Aorta (tissue), 5 donors: Measurements from ENCODE around the gene CYLD. TPM values are rescaled to one million over a fixed set of nuclear protein-coding genes. Genes with fewer than 3 reads are reported as not detected.

Experiments used
- ATAC-seq: fragments of 200-7000 bp; cut with Tn5 transposase; one replicate; pipeline ENCODE4 v1.9.1; 2022; ENCODE audit warnings: moderate library complexity; ENCODE audit not compliant: low FRiP score
- DNase-seq, 2 donors: peaks; one replicate each; pipeline ENCODE4 v3.0.0-alpha.2; 2020
- H3K27ac ChIP-seq, 2 donors: one replicate each; pipeline ENCODE4 v1.5.1; 2013; ENCODE audit warnings: low read length in 2 of 2, mild to moderate bottlenecking in 2 of 2, moderate library complexity in 2 of 2, control low read depth in 1 of 2, inconsistent platforms in 1 of 2, low read depth in 1 of 2
- H3K27me3 ChIP-seq, 2 donors: one replicate each; pipeline ENCODE4 v1.6.1; 2013; ENCODE audit warnings: control low read depth in 1 of 2, low read length in 1 of 2, mild to moderate bottlenecking in 1 of 2, moderate library complexity in 1 of 2; ENCODE audit not compliant: insufficient read depth in 2 of 2, control insufficient read depth in 1 of 2
- H3K36me3 ChIP-seq, 2 donors: one replicate each; pipeline ENCODE4 v1.6.1; 2013; ENCODE audit warnings: control low read depth in 1 of 2, low read length in 1 of 2, mild to moderate bottlenecking in 1 of 2; ENCODE audit not compliant: insufficient read depth in 2 of 2, control insufficient read depth in 1 of 2
- H3K4me1 ChIP-seq, 2 donors: one replicate each; pipeline ENCODE4 v1.6.1; 2013; ENCODE audit warnings: low read length in 2 of 2, control low read depth in 1 of 2, mild to moderate bottlenecking in 1 of 2, moderate library complexity in 1 of 2; ENCODE audit not compliant: insufficient read depth in 2 of 2, control insufficient read depth in 1 of 2
- H3K4me3 ChIP-seq, 2 donors: one replicate each; pipeline ENCODE4 v1.5.1; 2013; ENCODE audit warnings: low read length in 2 of 2, control low read depth in 1 of 2, mild to moderate bottlenecking in 1 of 2
- H3K9me3 ChIP-seq: one replicate; pipeline ENCODE4 v1.6.1; 2013; ENCODE audit warnings: mild to moderate bottlenecking, low read length; ENCODE audit not compliant: control insufficient read depth
- WGBS, 2 donors: extraction: QIAGEN DNeasy Blood & Tissue Kit; methylation state at CpG; one replicate each; pipeline ENCODE4 v1.1.7; 2013; 5-methylcytosine and 5-hydroxymethylcytosine counted together
- intact Hi-C, 2 donors: fragments of 100-400 bp; cut with DNase I; formaldehyde crosslinking; loops; one replicate each; pipeline versions ENCODE4 v1.14.2 to v1.15.0; 2022
- polyA plus RNA-seq, 2 donors: library from polyadenylated mRNA; stranded (reverse); fragments of 200-250 nt; gene quantifications; one replicate each; pipeline ENCODE4 v1.2.3, GENCODE V29; 2013
- total RNA-seq, 2 donors: library from RNA; stranded (reverse); fragmentation: NEBNext Ultra II Directional; extraction: Animal tissue kit (Norgen Biotek cat#: 25700); gene quantifications; one replicate each; pipeline ENCODE4 v1.2.1, GENCODE V29; 2021
- donor health status: healthy with polysubstance abuse.
- donor health status: Bipolar disorder and iron deficiency.
- donor health status: DM: no; HTN: no; CAD: no.
- donor health status: DM: no; HTN: no; CAD: no.
- donor health status: DM: yes; HTN: yes; CAD: no.

CYLD gene
- total and polyA plus RNA-seq, 4 donors: 15.8 to 65.1 (median 42.7) TPM

- no peaks in the 10 kb centered on the region for H3K36me3 ChIP-seq
- intact Hi-C loops: no loop called here
- no peaks in the 10 kb centered on the region for H3K4me1 ChIP-seq
- ATAC-seq (no peak), DNase-seq (no peak)
- H3K27ac ChIP-seq: no peak overlapping the region
- H3K27me3 ChIP-seq: no peaks in the 10 kb centered on the region
- H3K4me3 ChIP-seq: no peak overlapping the region
- WGBS, 2 donors: 84% methylated on average over 6 of the region's 6 CpGs
- H3K9me3 ChIP-seq: no peaks in the 10 kb centered on the region
These were observed 79.7 kb downstream of the CYLD start for GRCh38 chr16:50821586-50821985.

- Histone ChIP-seq H3K27me3 (no peaks in the 10 kb centered on the region), H3K36me3 (no peaks in the 10 kb centered on the region), H3K4me1 (no peaks in the 10 kb centered on the region), H3K27ac (no peak overlapping the region), H3K9me3 (no peaks in the 10 kb centered on the region), H3K4me3 (no peak overlapping the region)
- 83 to 84% methylated on average over 9 of the region's 9 CpGs for WGBS, 2 donors
- intact Hi-C loops: no loop called here
- no peak for DNase-seq
- ATAC-seq: no peak
These were observed 80.8 kb downstream of the CYLD start for GRCh38 chr16:50822671-50823070.

GRCh38 chr16:50826797-50827316, 85.0 kb downstream of the CYLD start:
- no peaks in the 10 kb centered on the region for H3K36me3 ChIP-seq
- H3K27ac ChIP-seq: no peak overlapping the region
- H3K4me3 ChIP-seq: no peak overlapping the region
- no peaks in the 10 kb centered on the region for H3K4me1 ChIP-seq
- no peak for DNase-seq
- H3K9me3 ChIP-seq: no peaks in the 10 kb centered on the region
- H3K27me3 ChIP-seq: no peaks in the 10 kb centered on the region
- 78 to 79% methylated on average over 3 of the region's 3 CpGs for WGBS, 2 donors
- no peak for ATAC-seq
- intact Hi-C loops: no loop called here

- ATAC-seq: no peak
- Histone ChIP-seq H3K4me1 (no peaks in the 10 kb centered on the region), H3K27ac (no peak overlapping the region), H3K36me3 (no peaks in the 10 kb centered on the region), H3K4me3 (no peak overlapping the region), H3K9me3 (no peaks in the 10 kb centered on the region), H3K27me3 (no peaks in the 10 kb centered on the region)
- DNase-seq: no peak
- intact Hi-C loops: no loop called here
- 92 to 93% methylated on average over 1 of the region's 1 CpG for WGBS, 2 donors
These were observed 86.3 kb downstream of the CYLD start for GRCh38 chr16:50828164-50828702.

- ATAC-seq (no peak), DNase-seq (no peak)
- Histone ChIP-seq H3K4me3 (no peak overlapping the region), H3K36me3 (no peaks in the 10 kb centered on the region), H3K9me3 (peaks cover 1% of the 10 kb centered on the region), H3K4me1 (no peaks in the 10 kb centered on the region), H3K27ac (no peak overlapping the region), H3K27me3 (no peaks in the 10 kb centered on the region)
- intact Hi-C loops: no loop called here
- 89 to 93% methylated on average over 5 of the region's 5 CpGs for WGBS, 2 donors
These were observed 88.8 kb downstream of the CYLD start for GRCh38 chr16:50830698-50831097.

GRCh38 chr16:50831751-50832150, 89.9 kb downstream of the CYLD start:
- DNase-seq: no peak

GRCh38 chr16:50833929-50834328, 92.0 kb downstream of the CYLD start:
- Histone ChIP-seq H3K36me3 (no peaks in the 10 kb centered on the region), H3K4me1 (no peaks in the 10 kb centered on the region), H3K27ac (no peak overlapping the region), H3K27me3 (no peaks in the 10 kb centered on the region), H3K9me3 (peaks cover 1% of the 10 kb centered on the region), H3K4me3 (no peak overlapping the region)
- intact Hi-C loops: no loop called here
- 94 to 96% methylated on average over 3 of the region's 3 CpGs for WGBS, 2 donors
- ATAC-seq (no peak), DNase-seq (no peak)

More at GRCh38 chr16:50831751-50832150, 89.9 kb downstream of the CYLD start:
- Histone ChIP-seq H3K4me3 (no peak overlapping the region), H3K9me3 (peaks cover 1% of the 10 kb centered on the region), H3K4me1 (no peaks in the 10 kb centered on the region), H3K27me3 (no peaks in the 10 kb centered on the region), H3K27ac (no peak overlapping the region), H3K36me3 (no peaks in the 10 kb centered on the region)
- no peak for ATAC-seq
- 80 to 85% methylated on average over 1 of the region's 1 CpG for WGBS, 2 donors
- intact Hi-C loops: no loop called here

GRCh38 chr16:50834701-50835100, 92.8 kb downstream of the CYLD start:
- intact Hi-C loops: no loop called here
- no peak for ATAC-seq
- WGBS, 2 donors: 84 to 92% methylated on average over 4 of the region's 4 CpGs

GRCh38 chr16:50835358-50836060, 93.6 kb downstream of the CYLD start:
- intact Hi-C loops: no loop called here
- WGBS, 2 donors: 59 to 65% methylated on average over 10 of the region's 10 CpGs
- Histone ChIP-seq H3K4me3 (no peak overlapping the region), H3K4me1 (no peaks in the 10 kb centered on the region), H3K36me3 (no peaks in the 10 kb centered on the region), H3K27me3 (no peaks in the 10 kb centered on the region), H3K9me3 (peaks cover 1% of the 10 kb centered on the region), H3K27ac (no peak overlapping the region)
- ATAC-seq: no peak
- no peak for DNase-seq

More at GRCh38 chr16:50834701-50835100, 92.8 kb downstream of the CYLD start:
- no peak for DNase-seq
- H3K4me1 ChIP-seq: no peaks in the 10 kb centered on the region
- H3K27ac ChIP-seq: no peak overlapping the region
- H3K4me3 ChIP-seq: no peak overlapping the region
- H3K27me3 ChIP-seq: no peaks in the 10 kb centered on the region
- H3K9me3 ChIP-seq: peaks cover 1% of the 10 kb centered on the region
- no peaks in the 10 kb centered on the region for H3K36me3 ChIP-seq
